Testis (tissue), 3 donors: ENCODE measurements around the gene DNAH12. TPM values are rescaled to one million over a fixed set of nuclear protein-coding genes. Genes with fewer than 3 reads are reported as not detected.

ENCODE experiments used
- DNase-seq: peaks from one replicate; pipeline ENCODE4 v3.0.0-alpha.2; 2019
- H3K27ac ChIP-seq, 2 donors: fragments of 200-600 bp; sonication (generic); one replicate each; pipeline ENCODE4 v1.5.1; 2019
- H3K27me3 ChIP-seq: fragments of 200-600 bp; sonication (generic); one replicate; pipeline ENCODE4 v1.5.1; 2019
- H3K36me3 ChIP-seq: fragments of 200-600 bp; sonication (generic); one replicate; pipeline ENCODE4 v1.5.1; 2017; ENCODE audit warnings: low read depth; ENCODE audit errors: missing control alignments
- H3K4me1 ChIP-seq: fragments of 200-600 bp; sonication (generic); one replicate; pipeline ENCODE4 v1.5.1; 2019
- H3K4me3 ChIP-seq, 2 donors: fragments of 200-600 bp; sonication (generic); one replicate each; pipeline ENCODE4 v1.5.1; 2017 to 2019
- H3K9me3 ChIP-seq: fragments of 200-600 bp; sonication (generic); one replicate; pipeline ENCODE4 v1.5.1; 2017
- CTCF ChIP-seq, 3 experiments: fragments of 450-650 bp in 2 of 3; fragments of 200-600 bp in 1 of 3; sonication (generic) in 1 of 3; IDR thresholded peaks; one replicate each; pipeline ENCODE4 v1.5.1; 2016 to 2019; ENCODE audit warnings: antibody characterized with exemption in 3 of 3, mild to moderate bottlenecking in 2 of 3, moderate library complexity in 1 of 3
- POLR2A ChIP-seq: fragments of 450-650 bp; IDR thresholded peaks from one replicate; pipeline ENCODE4 v1.6.1; 2017; ENCODE audit warnings: antibody characterized with exemption, mild to moderate bottlenecking, moderate library complexity
- WGBS, 2 donors: methylation state at CpG; one replicate each; pipeline ENCODE4 v1.1.5; 2018; 5-methylcytosine and 5-hydroxymethylcytosine counted together
- intact Hi-C: fragments of 100-400 bp; cut with DNase I; formaldehyde crosslinking; loops from one replicate; pipeline ENCODE4 v1.15.1; 2023; ENCODE audit warnings: low total_unique reads
- polyA plus RNA-seq: library from polyadenylated mRNA; stranded (reverse); fragments of 350-450 nt; fragmentation: Illumina TruSeq; extraction: RNeasy Lipid Tissue Mini Kit (QIAGEN cat#74804); gene quantifications from one replicate; pipeline ENCODE4 v1.2.3, GENCODE V29; 2014; ENCODE audit warnings: low read depth, low replicate concordance; ENCODE audit not compliant: insufficient read depth
- total RNA-seq, 2 donors: library from RNA; depleted of rRNA; stranded (reverse); fragments of >200 nt; gene quantifications; one replicate each; pipeline ENCODE4 v1.2.3, GENCODE V29; 2016

Gene DNAH12
- total and polyA plus RNA-seq, 3 donors from 2014 or later, result 11.3 to 19.6 (median 15.7) TPM

- no peaks in the 10 kb centered on the region for H3K27me3 ChIP-seq
- peak overlapping the region; percentile 96 to 97 for H3K4me3 ChIP-seq
- H3K9me3 ChIP-seq, result no peaks in the 10 kb centered on the region
- 0% methylated on average over 2 to 52 of the region's 54 CpGs for WGBS, 2 donors
- TF ChIP-seq POLR2A, result no peak
- no peak for TF ChIP-seq CTCF (IDR thresholded peaks at IDR 0.05)
- peak; percentile 40 for DNase-seq
- peak overlapping the region; percentile 85 to 92 for H3K27ac ChIP-seq
- intact Hi-C loops, result loop anchor here (10.0 kb wide), 1 partner anchor 198 kb away; the partner anchor contains the start of gene SLMAP
- H3K36me3 ChIP-seq, result no peaks in the 10 kb centered on the region
- H3K4me1 ChIP-seq, result peaks cover 22% of the 10 kb centered on the region
Observed at GRCh38 chr3:57556459-57557084, 12.4 kb upstream of the DNAH12 start.

- Histone ChIP-seq H3K36me3 (no peaks in the 10 kb centered on the region), H3K4me3 (peak within 1 kb of the TSS; percentile 96 to 97), H3K9me3 (no peaks in the 10 kb centered on the region), H3K4me1 (peaks cover 22% of the 10 kb centered on the region), H3K27me3 (no peaks in the 10 kb centered on the region), H3K27ac (peak within 1 kb of the TSS; percentile 85 to 92)
- TF ChIP-seq CTCF (IDR thresholded peaks at IDR 0.05) (no peak), POLR2A (no peak)
- 0 to 1% methylated on average over 40 to 54 of the region's 54 CpGs for WGBS, 2 donors
- DNase-seq, result peak; percentile 94
- intact Hi-C loops, result loop anchor here (10.0 kb wide), 1 partner anchor 199 kb away; the partner anchor contains the start of gene SLMAP
Observed at GRCh38 chr3:57555738-57556458, 11.8 kb upstream of the DNAH12 start, which contains the start of gene PDE12. Gene PDE12, plus strand, starts transcription at chr3:57556274. Its CDS starts 106 bp downstream, at chr3:57556380.

- TF ChIP-seq POLR2A (no peak), CTCF (IDR thresholded peaks at IDR 0.05) (peak in 1 of 3 experiments; percentile 4)
- H3K27ac ChIP-seq, result peak overlapping the region; percentile 85 to 92
- intact Hi-C loops, result loop anchor here (10.0 kb wide), 1 partner anchor 199 kb away; the partner anchor contains the start of gene SLMAP
- WGBS, 2 donors, result 12 to 15% methylated on average over 8 of the region's 8 CpGs
- H3K4me1 ChIP-seq, result peaks cover 22% of the 10 kb centered on the region
- no peaks in the 10 kb centered on the region for H3K36me3 ChIP-seq
- H3K27me3 ChIP-seq, result no peaks in the 10 kb centered on the region
- DNase-seq, result peak; percentile 43
- peak overlapping the region; percentile 96 to 97 for H3K4me3 ChIP-seq
- H3K9me3 ChIP-seq, result no peaks in the 10 kb centered on the region
Observed at GRCh38 chr3:57555306-57555705, 11.2 kb upstream of the DNAH12 start.

GRCh38 chr3:57546616-57547015 lies 2.5 kb upstream of the DNAH12 start:
- WGBS, 2 donors, result 87 to 90% methylated on average over 1 of the region's 1 CpG
- no peaks in the 10 kb centered on the region for H3K9me3 ChIP-seq
- no peaks in the 10 kb centered on the region for H3K36me3 ChIP-seq
- no peaks in the 10 kb centered on the region for H3K27me3 ChIP-seq
- peaks cover 9% of the 10 kb centered on the region for H3K4me1 ChIP-seq
- no peak for DNase-seq
- intact Hi-C loops, result no loop called here
- peak overlapping the region in 1 of 2 donors; percentile 25 for H3K27ac ChIP-seq
- no peak for TF ChIP-seq POLR2A
- no peak for TF ChIP-seq CTCF (IDR thresholded peaks at IDR 0.05)
- H3K4me3 ChIP-seq, result no peak overlapping the region
